Astrocyte (in vitro differentiated cells and primary cell): Measurements from ENCODE around the gene RHOT1.

Experiments used
- EZH2 ChIP-seq: IDR thresholded peaks from 2 replicates; pipeline ENCODE4 v1.6.1; 2012; ENCODE audit warnings: mild to moderate bottlenecking, low read length, inconsistent platforms; ENCODE audit not compliant: insufficient read depth
- TF ChIP-seq, protein P1 (sequence below): IDR thresholded peaks from 2 replicates; pipeline ENCODE4 v1.5.1; 2011; ENCODE audit warnings: low read depth, mild to moderate bottlenecking, inconsistent platforms, low read length, moderate library complexity; ENCODE audit not compliant: insufficient read depth

DNA sequence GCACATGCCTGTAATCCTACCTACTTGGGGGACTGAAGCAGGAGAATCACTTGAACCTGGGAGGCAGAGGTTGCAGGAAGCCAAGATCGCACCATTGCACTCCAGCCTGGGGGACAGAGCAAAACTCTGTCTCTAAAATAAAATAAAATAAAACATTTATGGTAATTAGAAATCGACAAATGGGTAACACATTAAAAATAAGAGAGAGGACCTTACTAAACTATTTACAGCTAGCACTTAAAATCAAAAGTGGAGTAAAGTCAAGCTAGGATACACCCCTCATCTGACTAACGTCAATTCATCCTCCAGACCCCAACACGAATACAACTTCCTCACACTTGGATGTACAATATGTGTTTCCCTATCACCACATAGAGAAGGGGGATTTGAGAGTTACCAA lies 27.8 kb upstream of the RHOT1 start:
- TF ChIP-seq, protein P1, sequence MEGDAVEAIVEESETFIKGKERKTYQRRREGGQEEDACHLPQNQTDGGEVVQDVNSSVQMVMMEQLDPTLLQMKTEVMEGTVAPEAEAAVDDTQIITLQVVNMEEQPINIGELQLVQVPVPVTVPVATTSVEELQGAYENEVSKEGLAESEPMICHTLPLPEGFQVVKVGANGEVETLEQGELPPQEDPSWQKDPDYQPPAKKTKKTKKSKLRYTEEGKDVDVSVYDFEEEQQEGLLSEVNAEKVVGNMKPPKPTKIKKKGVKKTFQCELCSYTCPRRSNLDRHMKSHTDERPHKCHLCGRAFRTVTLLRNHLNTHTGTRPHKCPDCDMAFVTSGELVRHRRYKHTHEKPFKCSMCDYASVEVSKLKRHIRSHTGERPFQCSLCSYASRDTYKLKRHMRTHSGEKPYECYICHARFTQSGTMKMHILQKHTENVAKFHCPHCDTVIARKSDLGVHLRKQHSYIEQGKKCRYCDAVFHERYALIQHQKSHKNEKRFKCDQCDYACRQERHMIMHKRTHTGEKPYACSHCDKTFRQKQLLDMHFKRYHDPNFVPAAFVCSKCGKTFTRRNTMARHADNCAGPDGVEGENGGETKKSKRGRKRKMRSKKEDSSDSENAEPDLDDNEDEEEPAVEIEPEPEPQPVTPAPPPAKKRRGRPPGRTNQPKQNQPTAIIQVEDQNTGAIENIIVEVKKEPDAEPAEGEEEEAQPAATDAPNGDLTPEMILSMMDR = no peak
- no peak for TF ChIP-seq EZH2
